ENCODE data around the gene UNC13D. TPM values are rescaled to one million over a fixed set of nuclear protein-coding genes. Genes with fewer than 3 reads are reported as not detected.

Gene UNC13D
- total and polyA plus RNA-seq, 2 of the 4 experiments (the other 2 are of a cell fraction), result under 0.01 to 0.31 TPM

DNA sequence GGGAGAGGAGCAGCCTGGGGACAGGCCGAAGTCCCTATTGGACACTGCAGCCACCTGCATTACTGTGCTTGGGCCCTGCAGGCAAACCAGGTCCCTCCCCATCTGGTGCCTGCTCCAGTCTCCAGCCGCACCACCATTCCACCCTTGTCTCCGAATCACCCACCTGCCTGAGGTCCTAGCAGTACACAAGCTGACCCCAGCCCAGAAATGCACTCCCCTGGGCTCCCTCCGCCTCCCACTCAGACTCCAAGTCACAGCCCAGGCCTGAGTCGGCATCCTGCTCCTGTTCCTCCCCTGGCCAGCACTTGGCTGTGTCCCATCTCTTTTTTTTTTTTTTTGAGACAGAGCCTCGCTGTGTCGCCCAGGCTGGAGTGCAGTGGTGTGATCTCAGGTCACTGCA is 6.3 kb downstream of the UNC13D start:
- Histone ChIP-seq H4K20me1 (ENCODE audit: insufficient read depth, low read length) (no peaks in the 10 kb centered on the region), H3K27ac (ENCODE audit: insufficient read depth, low read length) (no peak overlapping the region), H4K91ac (ENCODE audit: insufficient read depth, low read depth, low read length) (no peak overlapping the region), H4K5ac (ENCODE audit: low read depth, low read length) (no peak overlapping the region), H3K9ac (ENCODE audit: low read depth, low read length) (no peak overlapping the region), H3K56ac (ENCODE audit: extremely low read depth, insufficient read depth, low read length) (no peak overlapping the region), H2AFZ (replicated peaks; ENCODE audit: low read length, poor library complexity) (no peak overlapping the region), H2AK5ac (ENCODE audit: low read depth, low read length) (no peak overlapping the region), H3K36me3 (ENCODE audit: control insufficient read depth, insufficient read depth, low read length) (no peaks in the 10 kb centered on the region), H3K9me3 (ENCODE audit: control insufficient read depth, insufficient read depth, low read length) (no peaks in the 10 kb centered on the region), H2AK9ac (replicated peaks; ENCODE audit: low read depth, low read length, poor library complexity) (no peak overlapping the region), H2BK20ac (ENCODE audit: low read depth, low read length) (no peak overlapping the region), H3K14ac (replicated peaks; ENCODE audit: low read depth, low read length) (no peak overlapping the region), H3K9me1 (ENCODE audit: insufficient read depth, low read length) (peaks cover 3% of the 10 kb centered on the region; the same call in 1 of the 2 replicates), H2BK5ac (ENCODE audit: low read depth, low read length, poor library complexity, severe bottlenecking) (no peak overlapping the region), H4K8ac (ENCODE audit: low read depth in 2 of 2, low read length in 2 of 2) (no peak overlapping the region), H3K79me1 (ENCODE audit: low read depth in 1 of 2, low read length in 2 of 2) (no peaks in the 10 kb centered on the region), H2BK120ac (ENCODE audit: low read depth, low read length) (no peak overlapping the region), H3K18ac (ENCODE audit: low read depth, low read length) (no peak overlapping the region), H3K27me3 (ENCODE audit: control insufficient read depth, insufficient read depth, low read length) (no peaks in the 10 kb centered on the region; the same call in 1 of the 2 replicates), H3K4me3 (ENCODE audit: insufficient read depth, low read depth, low read length) (no peak overlapping the region), H2BK15ac (ENCODE audit: low read depth, low read length) (no peak overlapping the region), H3K4me1 (ENCODE audit: control insufficient read depth, insufficient read depth, low read length) (no peaks in the 10 kb centered on the region), H3K4ac (ENCODE audit: low read depth, low read length) (no peak overlapping the region), H3K23ac (ENCODE audit: low read depth, low read length) (no peak overlapping the region), H3K4me2 (ENCODE audit: low read depth, low read length) (no peak overlapping the region)
- CTCF ChIA-PET, result interaction anchor here (1.2 kb wide), 1 partner anchor 42 kb away, joined by 4 read pairs; no protein-coding TSS in a partner anchor
- dilution Hi-C loops (cut with HindIII; ENCODE audit: low sequenced_read_pairs, unreplicated experiment) (no loop called here), intact Hi-C loops (cut with micrococcal nuclease) (no loop called here), in situ Hi-C loops (cut with MboI; ENCODE audit: low sequenced_read_pairs) (no loop called here)
- DNase-seq, result no peak
- WGBS, 2 experiments (ENCODE audit: extremely low coverage in 2 of 2, insufficient read length in 1 of 2), result 92% methylated on average over 2 of the region's 7 CpGs; no CpG with 5 or more reads in 1 of the 2 experiments
- BruUV-seq (replicated peaks), result no TSS peak
- TF ChIP-seq, protein P1, sequence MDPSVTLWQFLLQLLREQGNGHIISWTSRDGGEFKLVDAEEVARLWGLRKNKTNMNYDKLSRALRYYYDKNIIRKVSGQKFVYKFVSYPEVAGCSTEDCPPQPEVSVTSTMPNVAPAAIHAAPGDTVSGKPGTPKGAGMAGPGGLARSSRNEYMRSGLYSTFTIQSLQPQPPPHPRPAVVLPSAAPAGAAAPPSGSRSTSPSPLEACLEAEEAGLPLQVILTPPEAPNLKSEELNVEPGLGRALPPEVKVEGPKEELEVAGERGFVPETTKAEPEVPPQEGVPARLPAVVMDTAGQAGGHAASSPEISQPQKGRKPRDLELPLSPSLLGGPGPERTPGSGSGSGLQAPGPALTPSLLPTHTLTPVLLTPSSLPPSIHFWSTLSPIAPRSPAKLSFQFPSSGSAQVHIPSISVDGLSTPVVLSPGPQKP (IDR thresholded peaks at IDR 0.05; ENCODE audit: borderline replicate concordance, low read depth, low read length), result no peak
- no peak for TF ChIP-seq POLR2A (IDR thresholded peaks at IDR 0.05; ENCODE audit: low read depth, low read length)
- no peak for TF ChIP-seq MAZ (IDR thresholded peaks at IDR 0.05; ENCODE audit: borderline replicate concordance, low read depth, low read length)
- no peak for TF ChIP-seq MAFK (IDR thresholded peaks at IDR 0.05; ENCODE audit: low read depth, low read length)
- no peak for TF ChIP-seq BHLHE40 (IDR thresholded peaks at IDR 0.05; ENCODE audit: low read depth, low read length)
- no peak for TF ChIP-seq RAD21 (IDR thresholded peaks at IDR 0.05; ENCODE audit: low read length)
- TF ChIP-seq, protein P2, sequence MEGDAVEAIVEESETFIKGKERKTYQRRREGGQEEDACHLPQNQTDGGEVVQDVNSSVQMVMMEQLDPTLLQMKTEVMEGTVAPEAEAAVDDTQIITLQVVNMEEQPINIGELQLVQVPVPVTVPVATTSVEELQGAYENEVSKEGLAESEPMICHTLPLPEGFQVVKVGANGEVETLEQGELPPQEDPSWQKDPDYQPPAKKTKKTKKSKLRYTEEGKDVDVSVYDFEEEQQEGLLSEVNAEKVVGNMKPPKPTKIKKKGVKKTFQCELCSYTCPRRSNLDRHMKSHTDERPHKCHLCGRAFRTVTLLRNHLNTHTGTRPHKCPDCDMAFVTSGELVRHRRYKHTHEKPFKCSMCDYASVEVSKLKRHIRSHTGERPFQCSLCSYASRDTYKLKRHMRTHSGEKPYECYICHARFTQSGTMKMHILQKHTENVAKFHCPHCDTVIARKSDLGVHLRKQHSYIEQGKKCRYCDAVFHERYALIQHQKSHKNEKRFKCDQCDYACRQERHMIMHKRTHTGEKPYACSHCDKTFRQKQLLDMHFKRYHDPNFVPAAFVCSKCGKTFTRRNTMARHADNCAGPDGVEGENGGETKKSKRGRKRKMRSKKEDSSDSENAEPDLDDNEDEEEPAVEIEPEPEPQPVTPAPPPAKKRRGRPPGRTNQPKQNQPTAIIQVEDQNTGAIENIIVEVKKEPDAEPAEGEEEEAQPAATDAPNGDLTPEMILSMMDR (conservative IDR thresholded peaks at IDR 0.05; ENCODE audit: low read depth, low read length), result no peak
- POLR2A ChIA-PET (ENCODE audit: unreplicated experiment), result no interaction called here
- no peak for ATAC-seq (ENCODE audit: low read depth)

Data from IMR-90 (cell line).